Upper lobe of left lung (tissue), 4 donors: ENCODE results near the gene FEM1A.

Experiments
- CTCF ChIP-seq, 6 experiments: fragments of 450-650 bp in 4 of 6; fragments of 200-600 bp in 2 of 6; sonication (generic) in 2 of 6; IDR thresholded peaks; one replicate each; pipeline ENCODE4 v1.5.1; 2016 to 2019; ENCODE audit warnings: antibody characterized with exemption in 6 of 6
- POLR2AphosphoS5 ChIP-seq, 2 donors: sonication (generic); formaldehyde crosslinking; IDR thresholded peaks; one replicate each; pipeline ENCODE4 v1.5.1; 2017; ENCODE audit warnings: antibody characterized with exemption in 2 of 2

GRCh38 chr19:4814625-4815425 is 23.3 kb downstream of the FEM1A start:
- TF ChIP-seq CTCF (IDR thresholded peaks at IDR 0.05) (no peak), POLR2AphosphoS5 (IDR thresholded peaks at IDR 0.05) (no peak)
